PFSK-1 (cell line): ENCODE measurements around the gene CCDC102A.

Experiments
- FOXP2 ChIP-seq: optimal IDR thresholded peaks from 2 replicates; pipeline ENCODE3; 2011; ENCODE audit warnings: borderline replicate concordance, control low read depth, inconsistent platforms; ENCODE audit not compliant: insufficient read depth; ENCODE audit errors: extremely low read length, extremely low read depth
- POLR2AphosphoS5 ChIP-seq: IDR thresholded peaks from 2 replicates; pipeline ENCODE4 v1.6.1; 2012; ENCODE audit warnings: low read depth, mild to moderate bottlenecking, control low read depth, low read length, moderate library complexity
- SIN3A ChIP-seq: IDR thresholded peaks from 2 replicates; pipeline ENCODE4 v1.6.1; 2012; ENCODE audit warnings: mild to moderate bottlenecking, low read length, moderate library complexity, borderline replicate concordance; ENCODE audit not compliant: insufficient read depth
- TAF1 ChIP-seq: IDR thresholded peaks from 2 replicates; pipeline ENCODE4 v1.6.1; 2012; ENCODE audit warnings: low read length, control low read depth, borderline replicate concordance; ENCODE audit not compliant: insufficient read depth
- TF ChIP-seq, protein P1 (sequence below), 2 experiments: IDR thresholded peaks; 2 replicates each; pipeline versions ENCODE4 v1.6.1 to v1.8.0; 2011 to 2012; ENCODE audit warnings: low read depth in 2 of 2, low read length in 2 of 2, control low read depth in 1 of 2, inconsistent platforms in 1 of 2, mild to moderate bottlenecking in 1 of 2, moderate library complexity in 1 of 2; ENCODE audit not compliant: insufficient read depth in 1 of 2

DNA sequence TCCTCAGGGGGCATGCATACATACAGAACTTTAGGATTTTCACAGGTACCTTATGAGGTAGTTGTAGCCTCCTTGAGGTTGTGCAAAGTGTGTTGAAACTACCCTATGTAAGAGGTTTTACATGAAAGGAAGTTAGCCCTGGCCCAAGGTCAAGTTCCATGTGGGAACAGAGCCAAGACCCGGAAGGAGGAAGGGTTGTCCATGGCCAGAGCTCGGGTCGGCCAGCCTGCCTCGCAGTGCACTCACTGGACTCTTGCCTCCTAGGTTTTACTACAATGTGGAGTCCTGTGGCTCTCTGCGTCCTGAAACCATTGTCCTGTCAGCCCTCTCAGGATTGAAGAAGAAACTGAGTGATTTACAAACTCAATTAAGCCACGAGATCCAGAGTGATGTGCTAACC, 65.7 kb downstream of the CCDC102A start:
- TF ChIP-seq TAF1 (no peak), POLR2AphosphoS5 (no peak; the same call in 1 of the 2 replicates), FOXP2 (no peak), SIN3A (no peak)
- TF ChIP-seq, protein P1, sequence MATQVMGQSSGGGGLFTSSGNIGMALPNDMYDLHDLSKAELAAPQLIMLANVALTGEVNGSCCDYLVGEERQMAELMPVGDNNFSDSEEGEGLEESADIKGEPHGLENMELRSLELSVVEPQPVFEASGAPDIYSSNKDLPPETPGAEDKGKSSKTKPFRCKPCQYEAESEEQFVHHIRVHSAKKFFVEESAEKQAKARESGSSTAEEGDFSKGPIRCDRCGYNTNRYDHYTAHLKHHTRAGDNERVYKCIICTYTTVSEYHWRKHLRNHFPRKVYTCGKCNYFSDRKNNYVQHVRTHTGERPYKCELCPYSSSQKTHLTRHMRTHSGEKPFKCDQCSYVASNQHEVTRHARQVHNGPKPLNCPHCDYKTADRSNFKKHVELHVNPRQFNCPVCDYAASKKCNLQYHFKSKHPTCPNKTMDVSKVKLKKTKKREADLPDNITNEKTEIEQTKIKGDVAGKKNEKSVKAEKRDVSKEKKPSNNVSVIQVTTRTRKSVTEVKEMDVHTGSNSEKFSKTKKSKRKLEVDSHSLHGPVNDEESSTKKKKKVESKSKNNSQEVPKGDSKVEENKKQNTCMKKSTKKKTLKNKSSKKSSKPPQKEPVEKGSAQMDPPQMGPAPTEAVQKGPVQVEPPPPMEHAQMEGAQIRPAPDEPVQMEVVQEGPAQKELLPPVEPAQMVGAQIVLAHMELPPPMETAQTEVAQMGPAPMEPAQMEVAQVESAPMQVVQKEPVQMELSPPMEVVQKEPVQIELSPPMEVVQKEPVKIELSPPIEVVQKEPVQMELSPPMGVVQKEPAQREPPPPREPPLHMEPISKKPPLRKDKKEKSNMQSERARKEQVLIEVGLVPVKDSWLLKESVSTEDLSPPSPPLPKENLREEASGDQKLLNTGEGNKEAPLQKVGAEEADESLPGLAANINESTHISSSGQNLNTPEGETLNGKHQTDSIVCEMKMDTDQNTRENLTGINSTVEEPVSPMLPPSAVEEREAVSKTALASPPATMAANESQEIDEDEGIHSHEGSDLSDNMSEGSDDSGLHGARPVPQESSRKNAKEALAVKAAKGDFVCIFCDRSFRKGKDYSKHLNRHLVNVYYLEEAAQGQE (IDR thresholded peaks at IDR 0.05; ENCODE audit: insufficient read depth in 1 of 2, low read depth in 2 of 2, low read length in 2 of 2), result no peak
